ENCODE measurements around the gene SLCO4A1. TPM values are rescaled to one million over a fixed set of nuclear protein-coding genes. Genes with fewer than 3 reads are reported as not detected.

Gene SLCO4A1
- total RNA-seq, 4 donors from 2014 or later = 26.1 to 67.4 (median 55.6) TPM

GRCh38 chr20:62684981-62685380 is 42.7 kb downstream of the SLCO4A1 start:
- DNase-seq (ENCODE audit: low spot score) (no peak), ATAC-seq (ENCODE audit: low FRiP score) (no peak)
- TF ChIP-seq CTCF (IDR thresholded peaks at IDR 0.05) = no peak

DNA sequence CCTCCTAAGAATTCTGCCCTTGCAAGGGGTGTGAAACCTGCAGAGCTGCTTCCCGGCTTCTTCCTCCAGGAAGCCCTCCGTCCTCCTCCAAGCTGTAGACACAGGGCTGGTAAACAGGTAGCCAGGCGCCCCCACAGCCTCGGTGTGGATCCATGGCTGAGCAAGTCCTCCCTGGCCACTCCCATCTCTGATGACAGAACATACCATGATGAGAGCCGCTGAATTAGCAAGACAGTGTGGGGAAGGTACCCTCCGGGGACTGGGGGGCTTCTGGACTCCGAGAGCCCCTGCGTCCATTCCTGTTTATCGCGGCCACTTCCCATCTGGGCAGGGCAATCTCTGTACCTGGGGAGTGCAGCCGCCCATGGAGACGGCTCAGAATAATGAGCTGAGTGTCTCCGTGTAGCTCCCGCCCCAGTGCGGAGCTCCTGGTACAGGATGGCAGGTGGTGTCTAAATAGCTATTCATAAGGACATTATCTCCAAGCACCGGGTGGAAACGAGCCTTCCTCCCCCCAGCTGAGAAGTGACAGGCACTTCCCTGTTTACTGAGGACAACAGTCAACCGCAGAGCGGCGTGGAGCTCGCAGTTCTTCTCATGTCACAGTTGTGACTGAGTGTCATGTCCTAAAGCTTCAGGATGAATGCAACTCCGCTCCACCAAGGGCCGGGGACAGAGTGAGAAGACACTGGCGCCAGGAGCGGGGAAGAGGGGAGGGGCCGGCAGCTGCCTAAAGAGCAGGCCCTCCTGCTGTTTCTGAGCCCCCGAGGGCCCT is 43.7 kb downstream of the SLCO4A1 start:
- no peak for TF ChIP-seq CTCF (IDR thresholded peaks at IDR 0.05)
- ATAC-seq (ENCODE audit: low FRiP score) = no peak
- no peak for DNase-seq (ENCODE audit: low spot score)

- ATAC-seq (ENCODE audit: low FRiP score) (peak; percentile 5), DNase-seq (ENCODE audit: low spot score) (no peak)
- TF ChIP-seq CTCF (IDR thresholded peaks at IDR 0.05) = no peak
These were observed 44.8 kb downstream of the SLCO4A1 start for GRCh38 chr20:62686869-62687830.

- DNase-seq (ENCODE audit: low spot score) (no peak), ATAC-seq (ENCODE audit: low FRiP score) (no peak)
- no peak for TF ChIP-seq CTCF (IDR thresholded peaks at IDR 0.05)
These were observed 45.8 kb downstream of the SLCO4A1 start for GRCh38 chr20:62688083-62688482.

GRCh38 chr20:62688855-62689460 is 46.7 kb downstream of the SLCO4A1 start:
- DNase-seq (ENCODE audit: low spot score) (no peak), ATAC-seq (ENCODE audit: low FRiP score) (no peak)
- TF ChIP-seq CTCF (IDR thresholded peaks at IDR 0.05) = no peak

DNA sequence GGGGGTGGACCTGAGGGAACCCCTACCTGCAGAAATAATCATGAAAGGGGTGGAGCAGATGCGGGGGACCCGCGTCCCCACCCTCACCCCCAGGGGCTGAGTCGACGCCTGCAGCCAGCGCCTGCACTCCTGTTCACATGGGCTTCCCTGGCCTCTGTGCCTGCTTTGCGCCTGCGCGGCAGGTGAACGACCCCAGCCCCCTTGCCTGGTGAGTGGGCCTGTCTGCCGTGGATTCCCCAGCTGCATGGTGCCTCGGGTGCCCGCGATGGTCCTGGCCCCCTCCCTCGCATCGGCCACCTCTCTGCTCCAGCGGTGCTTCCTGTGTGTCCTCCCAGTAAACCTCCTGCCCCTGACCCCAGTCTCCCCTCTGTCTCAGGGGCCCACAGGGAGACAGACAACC is 47.6 kb downstream of the SLCO4A1 start:
- no peak for ATAC-seq (ENCODE audit: low FRiP score)
- TF ChIP-seq CTCF (IDR thresholded peaks at IDR 0.05) = no peak
- DNase-seq (ENCODE audit: low spot score) = no peak

Measured in omental fat pad (tissue), 4 donors.